ENCODE results near the gene TMIGD3. TPM values are rescaled to one million over a fixed set of nuclear protein-coding genes. Genes with fewer than 3 reads are reported as not detected.

Gene TMIGD3
- total and polyA plus RNA-seq, 4 donors, result 1.6 to 34.6 (median 4.1) TPM

DNA sequence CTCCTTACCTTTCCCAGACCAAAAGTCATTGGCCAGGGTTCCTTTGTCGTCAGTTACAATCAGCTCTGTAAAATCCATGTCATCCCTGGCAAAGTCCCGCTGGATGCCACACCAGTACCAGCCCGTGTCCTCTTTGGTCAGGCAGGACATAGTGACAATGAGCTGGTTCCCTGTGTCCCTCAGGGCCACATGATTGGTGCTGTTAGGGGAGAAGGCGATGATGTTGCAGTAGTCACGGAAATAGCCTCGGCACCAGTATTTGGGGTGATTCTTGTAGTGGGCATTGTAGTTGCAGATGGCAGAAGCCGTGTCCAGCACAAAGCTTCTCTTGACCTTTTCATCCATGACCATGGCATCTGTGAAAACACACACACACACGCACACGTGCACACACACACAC lies 14.8 kb downstream of the TMIGD3 start:
- ATAC-seq (ENCODE audit: insufficient read depth, low FRiP score), result no peak
- Histone ChIP-seq H3K4me1 (ENCODE audit: control insufficient read depth in 5 of 5, insufficient read depth in 5 of 5, low read length in 5 of 5) (peaks cover 0 to 2% (median 0%) of the 10 kb centered on the region in 5 donors), H3K9me3 (ENCODE audit: control insufficient read depth in 4 of 4, insufficient read depth in 3 of 4, low read length in 3 of 4) (no peaks in the 10 kb centered on the region), H3K27me3 (ENCODE audit: control insufficient read depth in 3 of 3, insufficient read depth in 3 of 3, low read length in 2 of 3) (no peaks in the 10 kb centered on the region), H3K27ac (ENCODE audit: low read depth in 1 of 2, low read length in 1 of 2) (no peak overlapping the region), H3K36me3 (ENCODE audit: control insufficient read depth in 4 of 4, insufficient read depth in 4 of 4, low read length in 4 of 4) (no peaks in the 10 kb centered on the region), H3K9ac (ENCODE audit: insufficient read depth in 1 of 2, low read length in 2 of 2) (no peak overlapping the region), H3K4me3 (no peak overlapping the region)
- TF ChIP-seq, protein P1, sequence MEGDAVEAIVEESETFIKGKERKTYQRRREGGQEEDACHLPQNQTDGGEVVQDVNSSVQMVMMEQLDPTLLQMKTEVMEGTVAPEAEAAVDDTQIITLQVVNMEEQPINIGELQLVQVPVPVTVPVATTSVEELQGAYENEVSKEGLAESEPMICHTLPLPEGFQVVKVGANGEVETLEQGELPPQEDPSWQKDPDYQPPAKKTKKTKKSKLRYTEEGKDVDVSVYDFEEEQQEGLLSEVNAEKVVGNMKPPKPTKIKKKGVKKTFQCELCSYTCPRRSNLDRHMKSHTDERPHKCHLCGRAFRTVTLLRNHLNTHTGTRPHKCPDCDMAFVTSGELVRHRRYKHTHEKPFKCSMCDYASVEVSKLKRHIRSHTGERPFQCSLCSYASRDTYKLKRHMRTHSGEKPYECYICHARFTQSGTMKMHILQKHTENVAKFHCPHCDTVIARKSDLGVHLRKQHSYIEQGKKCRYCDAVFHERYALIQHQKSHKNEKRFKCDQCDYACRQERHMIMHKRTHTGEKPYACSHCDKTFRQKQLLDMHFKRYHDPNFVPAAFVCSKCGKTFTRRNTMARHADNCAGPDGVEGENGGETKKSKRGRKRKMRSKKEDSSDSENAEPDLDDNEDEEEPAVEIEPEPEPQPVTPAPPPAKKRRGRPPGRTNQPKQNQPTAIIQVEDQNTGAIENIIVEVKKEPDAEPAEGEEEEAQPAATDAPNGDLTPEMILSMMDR (IDR thresholded peaks at IDR 0.05; ENCODE audit: control extremely low read depth, extremely low read depth), result no peak
- DNase-seq, result no peak
- WGBS, 2 donors, result 93 to 96% methylated on average over 9 of the region's 9 CpGs

GRCh38 chr1:111487133-111487532 lies 16.3 kb downstream of the TMIGD3 start:
- TF ChIP-seq, protein P1 (IDR thresholded peaks at IDR 0.05; ENCODE audit: control extremely low read depth, extremely low read depth), result no peak
- no peak for ATAC-seq (ENCODE audit: insufficient read depth, low FRiP score)
- 77 to 89% methylated on average over 6 of the region's 6 CpGs for WGBS, 2 donors

GRCh38 chr1:111486431-111486830 lies 17.0 kb downstream of the TMIGD3 start:
- ATAC-seq (ENCODE audit: insufficient read depth, low FRiP score) (no peak), DNase-seq (no peak)
- 97 to 99% methylated on average over 7 of the region's 7 CpGs for WGBS, 2 donors
- Histone ChIP-seq H3K4me3 (no peak overlapping the region), H3K27me3 (ENCODE audit: control insufficient read depth in 3 of 3, insufficient read depth in 3 of 3, low read length in 2 of 3) (no peaks in the 10 kb centered on the region), H3K4me1 (ENCODE audit: control insufficient read depth in 5 of 5, insufficient read depth in 5 of 5, low read length in 5 of 5) (peaks cover 0 to 4% (median 2%) of the 10 kb centered on the region in 5 donors), H3K36me3 (ENCODE audit: control insufficient read depth in 4 of 4, insufficient read depth in 4 of 4, low read length in 4 of 4) (no peaks in the 10 kb centered on the region), H3K27ac (ENCODE audit: low read depth in 1 of 2, low read length in 1 of 2) (no peak overlapping the region), H3K9me3 (ENCODE audit: control insufficient read depth in 4 of 4, insufficient read depth in 3 of 4, low read length in 3 of 4) (no peaks in the 10 kb centered on the region), H3K9ac (ENCODE audit: insufficient read depth in 1 of 2, low read length in 2 of 2) (no peak overlapping the region)
- TF ChIP-seq, protein P1 (IDR thresholded peaks at IDR 0.05; ENCODE audit: control extremely low read depth, extremely low read depth), result no peak

More at GRCh38 chr1:111487133-111487532, 16.3 kb downstream of the TMIGD3 start:
- H3K27me3 ChIP-seq (ENCODE audit: control insufficient read depth in 3 of 3, insufficient read depth in 3 of 3, low read length in 2 of 3), result no peaks in the 10 kb centered on the region
- H3K4me3 ChIP-seq, result no peak overlapping the region
- no peak overlapping the region for H3K27ac ChIP-seq (ENCODE audit: low read depth in 1 of 2, low read length in 1 of 2)
- H3K9ac ChIP-seq (ENCODE audit: insufficient read depth in 1 of 2, low read length in 2 of 2), result no peak overlapping the region
- DNase-seq, result no peak
- peaks cover 0 to 3% (median 0%) of the 10 kb centered on the region in 5 donors for H3K4me1 ChIP-seq (ENCODE audit: control insufficient read depth in 5 of 5, insufficient read depth in 5 of 5, low read length in 5 of 5)
- H3K36me3 ChIP-seq (ENCODE audit: control insufficient read depth in 4 of 4, insufficient read depth in 4 of 4, low read length in 4 of 4), result no peaks in the 10 kb centered on the region
- H3K9me3 ChIP-seq (ENCODE audit: control insufficient read depth in 4 of 4, insufficient read depth in 3 of 4, low read length in 3 of 4), result no peaks in the 10 kb centered on the region

- Histone ChIP-seq H3K27me3 (ENCODE audit: control insufficient read depth in 3 of 3, insufficient read depth in 3 of 3, low read length in 2 of 3) (no peaks in the 10 kb centered on the region), H3K4me1 (ENCODE audit: control insufficient read depth in 5 of 5, insufficient read depth in 5 of 5, low read length in 5 of 5) (peaks cover 0 to 4% (median 2%) of the 10 kb centered on the region in 5 donors), H3K9ac (ENCODE audit: insufficient read depth in 1 of 2, low read length in 2 of 2) (no peak overlapping the region), H3K36me3 (ENCODE audit: control insufficient read depth in 4 of 4, insufficient read depth in 4 of 4, low read length in 4 of 4) (no peaks in the 10 kb centered on the region), H3K9me3 (ENCODE audit: control insufficient read depth in 4 of 4, insufficient read depth in 3 of 4, low read length in 3 of 4) (no peaks in the 10 kb centered on the region), H3K27ac (ENCODE audit: low read depth in 1 of 2, low read length in 1 of 2) (no peak overlapping the region), H3K4me3 (no peak overlapping the region)
- ATAC-seq (ENCODE audit: insufficient read depth, low FRiP score) (no peak), DNase-seq (no peak)
- TF ChIP-seq, protein P1 (IDR thresholded peaks at IDR 0.05; ENCODE audit: control extremely low read depth, extremely low read depth), result no peak
These were observed 18.9 kb downstream of the TMIGD3 start for GRCh38 chr1:111484391-111485026.

Data from lung (tissue), 12 donors.